Esophagus muscularis mucosa (tissue), 4 donors: ENCODE data around the gene SERF2. TPM values are rescaled to one million over a fixed set of nuclear protein-coding genes. Genes with fewer than 3 reads are reported as not detected.
A peak's percentile ranks its signal among the peaks of the same experiment; 100 is the strongest.
"Not testable (repeated sequence)": the region's sequence is repeated elsewhere in the genome, so short reads cannot be mapped to it uniquely, and the experiment has no call there.

ENCODE experiments used
- DNase-seq: peaks from one replicate; pipeline ENCODE4 v3.0.0-alpha.2; 2017; ENCODE audit errors: extremely low spot score
- H3K27ac ChIP-seq, 4 donors: fragments of 200-600 bp; sonication (generic); replicated peaks in 1 of 4; 1 replicate in 3 of 4; 2 replicates in 1 of 4; pipeline ENCODE4 v1.5.1; 2016 to 2019; ENCODE audit warnings: mild to moderate bottlenecking in 1 of 4
- H3K27me3 ChIP-seq, 4 donors: fragments of 200-600 bp; sonication (generic); one replicate each; pipeline versions ENCODE4 v1.5.1 to v1.6.0; 2016 to 2019
- H3K36me3 ChIP-seq, 4 donors: fragments of 200-600 bp; sonication (generic); one replicate each; pipeline ENCODE4 v1.5.1; 2016 to 2019
- H3K4me1 ChIP-seq, 4 donors: fragments of 200-600 bp; sonication (generic); one replicate each; pipeline ENCODE4 v1.5.1; 2016 to 2019
- H3K4me3 ChIP-seq, 4 donors: fragments of 200-600 bp; sonication (generic); 1 replicate in 2 of 4; 2 replicates in 2 of 4; pipeline ENCODE4 v1.5.1; 2016 to 2019; ENCODE audit warnings: mild to moderate bottlenecking in 4 of 4, moderate library complexity in 1 of 4
- H3K9me3 ChIP-seq, 4 donors: fragments of 200-600 bp; sonication (generic); 1 replicate in 3 of 4; 2 replicates in 1 of 4; pipeline ENCODE4 v1.5.1; 2016 to 2019
- CTCF ChIP-seq, 3 experiments: fragments of 200-600 bp in 2 of 3; fragments of 450-650 bp in 1 of 3; sonication (generic) in 2 of 3; IDR thresholded peaks; one replicate each; pipeline ENCODE4 v1.5.1; 2017 to 2019; ENCODE audit warnings: antibody characterized with exemption in 3 of 3, mild to moderate bottlenecking in 2 of 3, moderate library complexity in 1 of 3
- EP300 ChIP-seq: sonication (generic); formaldehyde crosslinking; IDR thresholded peaks from one replicate; pipeline ENCODE4 v1.6.1; 2017; ENCODE audit warnings: antibody characterized with exemption
- POLR2A ChIP-seq: fragments of 450-650 bp; IDR thresholded peaks from one replicate; pipeline ENCODE4 v1.6.1; 2017; ENCODE audit warnings: antibody characterized with exemption, moderate library complexity, mild to moderate bottlenecking, low read depth
- POLR2AphosphoS5 ChIP-seq, 2 donors: sonication (generic); formaldehyde crosslinking; IDR thresholded peaks; one replicate each; pipeline ENCODE4 v1.6.1; 2017; ENCODE audit warnings: antibody characterized with exemption in 2 of 2
- WGBS: methylation state at CpG from one replicate; pipeline ENCODE4 v1.1.5; 2018; 5-methylcytosine and 5-hydroxymethylcytosine counted together
- intact Hi-C: fragments of 100-400 bp; cut with DNase I; formaldehyde crosslinking; loops from one replicate; pipeline ENCODE4 v1.15.1; 2023
- total RNA-seq, 4 donors: library from RNA; depleted of rRNA; stranded (reverse); fragments of >200 nt; gene quantifications; one replicate each; pipeline versions ENCODE4 v1.1.0 to v1.2.1, GENCODE V29; 2016

The SERF2 gene
- total RNA-seq, 4 donors from 2014 or later = 625 to 874 (median 721) TPM

DNA sequence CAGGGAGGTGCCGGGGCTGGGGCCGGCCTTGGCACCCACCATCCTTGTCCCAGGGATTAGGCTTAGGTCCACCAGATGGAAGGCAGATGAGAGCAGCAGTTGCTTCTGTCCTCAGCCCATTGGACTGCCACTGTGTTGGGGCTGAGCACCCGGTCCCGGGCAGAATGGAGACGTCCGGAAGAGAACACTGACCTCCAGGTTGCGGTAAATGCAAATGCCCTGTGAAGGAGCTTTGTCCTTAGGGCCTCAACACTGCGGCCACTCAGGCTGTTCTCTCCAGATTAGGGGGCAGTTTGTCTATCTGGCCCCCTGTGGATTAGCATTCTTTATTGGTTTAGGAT lies 7.8 kb downstream of the SERF2 start, which contains the start of gene SERINC4:
TSS of gene SERINC4 (minus strand) at position 276 of the 341 bp plus-strand sequence. CDS start at position 42, 234 bp downstream.
- peak within 1 kb of the TSS; percentile 65 to 94 (median 86) for H3K4me3 ChIP-seq
- TF ChIP-seq EP300 = no peak
- no peak for TF ChIP-seq POLR2A
- TF ChIP-seq CTCF (IDR thresholded peaks at IDR 0.05) = no peak
- TF ChIP-seq POLR2AphosphoS5 (IDR thresholded peaks at IDR 0.05) = no peak
- intact Hi-C loops = no loop called here
- H3K9me3 ChIP-seq = no peaks in the 10 kb centered on the region
- peak within 1 kb of the TSS; percentile 90 to 95 (median 92) for H3K27ac ChIP-seq
- no peak for DNase-seq
- H3K36me3 ChIP-seq = peaks cover 9 to 83% (median 69%) of the 10 kb centered on the region in 4 donors
- H3K4me1 ChIP-seq = peaks cover 34 to 62% (median 59%) of the 10 kb centered on the region in 4 donors
- WGBS = 92% methylated on average over 6 of the region's 8 CpGs
- peaks cover 0 to 4% (median 0%) of the 10 kb centered on the region in 4 donors for H3K27me3 ChIP-seq

DNA sequence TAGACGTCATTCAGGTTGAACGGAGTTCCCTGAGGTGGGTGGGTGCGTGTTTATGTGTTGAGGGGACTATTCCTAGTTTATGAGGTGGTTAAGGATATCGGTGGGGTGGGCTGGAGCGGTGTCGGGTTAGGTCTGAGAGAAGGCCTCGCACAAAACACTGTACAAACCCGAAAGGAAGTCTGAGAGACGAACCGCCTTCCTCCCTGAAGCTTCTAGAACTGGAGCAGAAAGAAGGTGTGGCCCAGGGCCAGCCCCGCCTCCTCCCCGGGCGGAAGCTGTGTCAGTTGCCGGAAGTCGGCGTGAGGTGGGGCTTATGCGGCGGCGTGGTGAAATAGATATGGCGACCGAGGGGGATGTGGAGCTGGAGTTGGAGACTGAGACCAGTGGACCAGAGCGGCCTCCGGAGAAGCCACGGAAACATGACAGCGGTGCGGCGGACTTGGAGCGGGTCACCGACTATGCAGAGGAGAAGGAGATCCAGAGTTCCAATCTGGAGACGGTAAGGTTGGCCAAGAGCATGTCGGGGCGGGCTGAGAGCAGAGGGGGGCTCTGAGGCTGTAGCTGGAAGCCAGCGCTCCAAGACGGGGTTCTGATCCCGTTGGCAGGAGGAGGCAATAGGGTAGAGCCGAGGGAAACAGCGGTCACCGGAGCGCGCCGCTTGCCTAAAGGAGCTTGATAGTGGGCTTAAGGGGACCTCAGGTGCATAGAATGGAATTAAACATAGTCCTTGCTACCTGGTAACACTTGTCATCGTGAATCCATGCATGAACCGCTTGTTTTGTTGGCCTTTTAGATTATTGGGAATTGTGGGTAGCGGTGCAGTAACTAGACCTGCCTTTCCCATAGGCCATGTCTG lies 8.4 kb downstream of the SERF2 start, which contains the start of gene HYPK:
TSS of gene HYPK (plus strand) at position 314 of the 856 bp plus-strand sequence. CDS start at position 338, 24 bp downstream.
- intact Hi-C loops = no loop called here
- H3K4me3 ChIP-seq = peak within 1 kb of the TSS; percentile 65 to 94 (median 86)

GRCh38 chr15:43802676-43803075 lies 10.6 kb downstream of the SERF2 start:
- DNase-seq, H3K9me3 ChIP-seq, H3K27me3 ChIP-seq, intact Hi-C loops, H3K4me3 ChIP-seq: not testable (repeated sequence)
- peak overlapping the region in 1 of 4 donors; percentile 10 for H3K27ac ChIP-seq
- peaks cover 31 to 85% (median 70%) of the 10 kb centered on the region in 4 donors for H3K36me3 ChIP-seq
- H3K4me1 ChIP-seq = peaks cover 18 to 35% (median 33%) of the 10 kb centered on the region in 4 donors
- WGBS = 95% methylated on average over 7 of the region's 7 CpGs

More for the DNA sequence above, 8.4 kb downstream of the SERF2 start, which contains the start of gene HYPK:
- H3K36me3 ChIP-seq = peaks cover 11 to 83% (median 69%) of the 10 kb centered on the region in 4 donors
- 8% methylated on average over 44 of the region's 44 CpGs for WGBS
- H3K4me1 ChIP-seq = peaks cover 28 to 56% (median 53%) of the 10 kb centered on the region in 4 donors
- H3K27ac ChIP-seq = peak within 1 kb of the TSS; percentile 90 to 95 (median 92)
- no peaks in the 10 kb centered on the region for H3K9me3 ChIP-seq
- TF ChIP-seq POLR2AphosphoS5 (IDR thresholded peaks at IDR 0.05) = peak; percentile 91 to 97
- no peak for TF ChIP-seq CTCF (IDR thresholded peaks at IDR 0.05)
- peaks cover 0 to 4% (median 0%) of the 10 kb centered on the region in 4 donors for H3K27me3 ChIP-seq
- peak; percentile 98 for DNase-seq

DNA sequence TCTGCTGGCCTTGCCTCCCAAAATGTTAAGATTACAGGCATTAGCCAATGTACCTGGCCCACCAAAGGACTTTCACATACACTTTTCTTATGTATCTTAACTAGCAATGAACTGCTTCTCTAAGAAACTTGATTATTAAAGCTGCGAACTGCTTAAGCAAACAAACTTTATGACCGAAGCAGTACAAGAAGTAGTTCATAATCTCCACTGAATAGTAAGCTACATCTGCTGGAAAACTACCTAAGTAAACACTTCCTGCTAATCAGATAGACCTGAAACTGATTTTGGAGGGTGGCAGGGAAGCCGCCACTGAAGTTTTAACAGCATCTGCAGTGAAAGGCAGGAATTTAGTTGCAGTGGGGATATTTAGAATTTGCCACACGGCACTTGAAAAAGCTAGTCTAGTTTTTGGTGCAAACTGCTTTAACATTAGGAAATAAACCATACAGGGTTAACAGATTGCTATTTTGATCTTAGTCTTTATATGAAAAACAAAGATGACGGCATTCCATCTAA lies 16.4 kb downstream of the SERF2 start:
- DNase-seq = no peak
- no peak overlapping the region for H3K27ac ChIP-seq
- WGBS = 95% methylated on average over 5 of the region's 5 CpGs
- H3K9me3 ChIP-seq = no peaks in the 10 kb centered on the region
- H3K27me3 ChIP-seq = no peaks in the 10 kb centered on the region
- intact Hi-C loops = no loop called here
- H3K36me3 ChIP-seq = peaks cover 82 to 100% (median 98%) of the 10 kb centered on the region in 4 donors
- no peak overlapping the region for H3K4me3 ChIP-seq
- H3K4me1 ChIP-seq = peaks cover 0 to 5% (median 5%) of the 10 kb centered on the region in 4 donors
- TF ChIP-seq POLR2AphosphoS5 (IDR thresholded peaks at IDR 0.05) (no peak), POLR2A (no peak), EP300 (no peak), CTCF (IDR thresholded peaks at IDR 0.05) (no peak)

- no peaks in the 10 kb centered on the region for H3K9me3 ChIP-seq
- TF ChIP-seq POLR2AphosphoS5 (IDR thresholded peaks at IDR 0.05) (no peak), POLR2A (no peak), CTCF (IDR thresholded peaks at IDR 0.05) (no peak), EP300 (no peak)
- WGBS = 86% methylated on average over 6 of the region's 6 CpGs
- no peak overlapping the region for H3K4me3 ChIP-seq
- H3K27ac ChIP-seq = no peak overlapping the region
- intact Hi-C loops = no loop called here
- DNase-seq = no peak
- peaks cover 0 to 10% (median 6%) of the 10 kb centered on the region in 4 donors for H3K4me1 ChIP-seq
- H3K36me3 ChIP-seq = peaks cover 88 to 100% (median 100%) of the 10 kb centered on the region in 4 donors
- no peaks in the 10 kb centered on the region for H3K27me3 ChIP-seq
Observed at GRCh38 chr15:43808960-43809678, 17.0 kb downstream of the SERF2 start.

GRCh38 chr15:43815064-43815463 lies 22.9 kb downstream of the SERF2 start:
- H3K27me3 ChIP-seq, intact Hi-C loops, H3K9me3 ChIP-seq, H3K4me1 ChIP-seq, H3K4me3 ChIP-seq, H3K27ac ChIP-seq, DNase-seq: not testable (repeated sequence)
- 93% methylated on average over 5 of the region's 5 CpGs for WGBS
- peaks cover 50 to 82% (median 77%) of the 10 kb centered on the region in 4 donors for H3K36me3 ChIP-seq
